Dermis microvascular lymphatic vessel endothelial cell (primary cell): ENCODE results near the gene TOE1. TPM values are rescaled to one million over a fixed set of nuclear protein-coding genes. Genes with fewer than 3 reads are reported as not detected.

Source experiments
- total RNA-seq: library from RNA; depleted of rRNA; stranded (reverse); fragments of >200 nt; gene quantifications from 2 replicates; pipeline ENCODE4 v1.2.1, GENCODE V29; 2014

The TOE1 gene
- total RNA-seq, 1 donor from 2014 or later, result 15.1 TPM

Other genes with a start within 250 kb of the TOE1 start
- 3.7 and 14.7 TPM in 2 replicates for gene ZSWIM5, start 133.6 kb upstream of the TOE1 start, total RNA-seq
- gene HPDL, start 13.3 kb upstream of the TOE1 start, total RNA-seq, result 1.6 and 1.7 TPM in 2 replicates
- gene MUTYH, start 270 bp downstream of the TOE1 start, total RNA-seq, result 8.2 and 9.9 TPM in 2 replicates
- 4.2 and 5.9 TPM in 2 replicates for gene TESK2, start 151.0 kb downstream of the TOE1 start, total RNA-seq
- gene CCDC163, start 159.9 kb downstream of the TOE1 start, total RNA-seq, result 0.25 and 0.64 TPM in 2 replicates
- 1.2 and 1.3 TPM in 2 replicates for gene MMACHC, start 160.1 kb downstream of the TOE1 start, total RNA-seq
- 625 and 802 TPM in 2 replicates for gene PRDX1, start 181.7 kb downstream of the TOE1 start, total RNA-seq
- 185 and 277 TPM in 2 replicates for gene AKR1A1, start 210.7 kb downstream of the TOE1 start, total RNA-seq
- 64.9 and 69.4 TPM in 2 replicates for gene NASP, start 243.9 kb downstream of the TOE1 start, total RNA-seq